HCT116 (cell line): ENCODE results near the gene NXT1.

Source experiments
- EZH2 ChIP-seq: fragments of 200-600 bp; sonication (generic); IDR thresholded peaks from 2 replicates; pipeline ENCODE4 v1.6.1; 2017; ENCODE audit warnings: antibody characterized with exemption, mixed run types
- TCF7L2 ChIP-seq: IDR thresholded peaks from 2 replicates; pipeline ENCODE4 v1.7.0; 2011; ENCODE audit warnings: borderline replicate concordance, inconsistent platforms; ENCODE audit not compliant: insufficient read depth, insufficient read length; ENCODE audit errors: extremely low read depth
- ZNF274 ChIP-seq: fragments of 200-500 bp; sonication (Bioruptor generic); IDR thresholded peaks from 2 replicates; pipeline ENCODE4 v1.6.1; 2014; ENCODE audit warnings: mild to moderate bottlenecking, low read depth, low read length, inconsistent platforms
- TF ChIP-seq, protein P1 (sequence below), 3 experiments: fragments of 200-600 bp in 1 of 3; sonication (generic) in 1 of 3; IDR thresholded peaks in 2 of 3; conservative IDR thresholded peaks in 1 of 3; 2 replicates each; pipeline ENCODE4 v1.5.1; 2012 to 2017; ENCODE audit warnings: low read depth in 2 of 3, low read length in 2 of 3, antibody characterized with exemption in 1 of 3, borderline replicate concordance in 1 of 3, control low read depth in 1 of 3, mild to moderate bottlenecking in 1 of 3, mixed read lengths in 1 of 3, mixed run types in 1 of 3, moderate library complexity in 1 of 3; ENCODE audit not compliant: insufficient read depth in 1 of 3
- TF ChIP-seq, protein P2 (sequence below): IDR thresholded peaks from 2 replicates; pipeline ENCODE4 v1.6.1; 2012

DNA sequence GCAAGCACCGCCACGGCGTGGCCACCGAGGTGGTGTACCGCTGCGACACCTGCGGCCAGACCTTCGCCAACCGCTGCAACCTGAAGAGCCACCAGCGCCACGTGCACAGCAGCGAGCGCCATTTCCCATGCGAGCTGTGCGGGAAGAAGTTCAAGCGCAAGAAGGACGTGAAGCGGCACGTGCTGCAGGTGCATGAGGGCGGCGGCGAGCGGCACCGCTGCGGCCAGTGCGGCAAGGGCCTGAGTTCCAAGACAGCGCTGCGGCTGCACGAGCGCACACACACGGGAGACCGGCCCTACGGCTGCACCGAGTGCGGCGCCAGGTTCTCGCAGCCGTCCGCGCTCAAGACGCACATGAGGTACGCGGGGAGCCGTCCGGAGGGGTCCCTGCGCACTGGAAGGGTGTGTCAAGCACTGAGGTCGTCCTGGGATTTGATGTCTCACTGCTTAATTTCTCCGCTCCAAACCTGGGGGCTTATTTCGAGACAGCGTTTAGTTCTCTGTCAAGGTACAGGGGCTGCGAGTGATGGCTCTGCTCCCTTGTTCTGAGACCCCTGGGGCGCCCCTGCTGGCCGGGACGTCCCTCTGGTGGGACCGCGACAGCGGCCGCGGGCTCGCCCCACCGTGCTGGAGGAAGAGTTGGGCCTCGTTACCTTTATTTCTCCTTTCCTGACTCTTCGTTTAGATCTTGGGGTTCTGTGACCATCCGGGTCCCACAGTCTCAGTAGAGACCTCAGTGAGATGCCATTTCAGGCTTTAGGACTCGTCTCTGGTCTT, 15.0 kb downstream of the NXT1 start:
- TF ChIP-seq, protein P1, sequence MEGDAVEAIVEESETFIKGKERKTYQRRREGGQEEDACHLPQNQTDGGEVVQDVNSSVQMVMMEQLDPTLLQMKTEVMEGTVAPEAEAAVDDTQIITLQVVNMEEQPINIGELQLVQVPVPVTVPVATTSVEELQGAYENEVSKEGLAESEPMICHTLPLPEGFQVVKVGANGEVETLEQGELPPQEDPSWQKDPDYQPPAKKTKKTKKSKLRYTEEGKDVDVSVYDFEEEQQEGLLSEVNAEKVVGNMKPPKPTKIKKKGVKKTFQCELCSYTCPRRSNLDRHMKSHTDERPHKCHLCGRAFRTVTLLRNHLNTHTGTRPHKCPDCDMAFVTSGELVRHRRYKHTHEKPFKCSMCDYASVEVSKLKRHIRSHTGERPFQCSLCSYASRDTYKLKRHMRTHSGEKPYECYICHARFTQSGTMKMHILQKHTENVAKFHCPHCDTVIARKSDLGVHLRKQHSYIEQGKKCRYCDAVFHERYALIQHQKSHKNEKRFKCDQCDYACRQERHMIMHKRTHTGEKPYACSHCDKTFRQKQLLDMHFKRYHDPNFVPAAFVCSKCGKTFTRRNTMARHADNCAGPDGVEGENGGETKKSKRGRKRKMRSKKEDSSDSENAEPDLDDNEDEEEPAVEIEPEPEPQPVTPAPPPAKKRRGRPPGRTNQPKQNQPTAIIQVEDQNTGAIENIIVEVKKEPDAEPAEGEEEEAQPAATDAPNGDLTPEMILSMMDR (IDR thresholded peaks at IDR 0.05 in 2 of 3, conservative IDR thresholded peaks at IDR 0.05 in 1 of 3; ENCODE audit: borderline replicate concordance in 1 of 3, insufficient read depth in 1 of 3, low read depth in 2 of 3, low read length in 2 of 3) = no peak
- TF ChIP-seq EZH2 = no peak
- TF ChIP-seq ZNF274 = no peak
- no peak for TF ChIP-seq TCF7L2
- TF ChIP-seq, protein P2, sequence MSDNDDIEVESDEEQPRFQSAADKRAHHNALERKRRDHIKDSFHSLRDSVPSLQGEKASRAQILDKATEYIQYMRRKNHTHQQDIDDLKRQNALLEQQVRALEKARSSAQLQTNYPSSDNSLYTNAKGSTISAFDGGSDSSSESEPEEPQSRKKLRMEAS = no peak
